Common myeloid progenitor, CD34-positive (primary cell): Measurements from ENCODE around the gene RAB1A.
"Not testable (repeated sequence)": the region's sequence is repeated elsewhere in the genome, so short reads cannot be mapped to it uniquely, and the experiment has no call there.

Experiments
- CTCF ChIA-PET: fragments of 350-600 bp; sonication (Branson Sonifier 250); formaldehyde crosslinking; loops from one replicate; lab custom pipeline; 2021; ENCODE audit warnings: antibody characterized with exemption; lab: Charles Lee
- POLR2A ChIA-PET: fragments of 350-600 bp; sonication (Branson Sonifier 250); formaldehyde crosslinking; loops from one replicate; lab custom pipeline; 2021; ENCODE audit warnings: antibody characterized with exemption; lab: Charles Lee
- DNase-seq, 3 donors: peaks; one replicate each; pipeline versions ENCODE4 v3.0.0 to v3.0.0-alpha.2; 2013
- H3K27ac ChIP-seq, 2 experiments: 1 replicate in 1 of 2; 2 replicates in 1 of 2; pipeline ENCODE4 v1.7.0; 2013; ENCODE audit warnings: inconsistent platforms in 2 of 2, low read length in 2 of 2, mild to moderate bottlenecking in 2 of 2, low read depth in 1 of 2, moderate library complexity in 1 of 2; ENCODE audit not compliant: severe bottlenecking in 2 of 2, insufficient read depth in 1 of 2, poor library complexity in 1 of 2
- H3K27me3 ChIP-seq, 5 experiments: replicated peaks in 2 of 5; 1 replicate in 3 of 5; 2 replicates in 2 of 5; pipeline versions ENCODE4 v1.6.1 to v1.7.0; 2013; ENCODE audit warnings: low read length in 4 of 5, mild to moderate bottlenecking in 2 of 5, moderate library complexity in 2 of 5, inconsistent platforms in 1 of 5; ENCODE audit not compliant: insufficient read depth in 5 of 5, control insufficient read depth in 4 of 5
- H3K36me3 ChIP-seq, 4 experiments: 1 replicate in 2 of 4; 2 replicates in 2 of 4; pipeline versions ENCODE4 v1.6.1 to v1.7.0; 2013; ENCODE audit warnings: low read length in 3 of 4, control low read depth in 1 of 4, mild to moderate bottlenecking in 1 of 4; ENCODE audit not compliant: control insufficient read depth in 4 of 4, insufficient read depth in 4 of 4
- H3K4me1 ChIP-seq, 4 experiments: 1 replicate in 3 of 4; 2 replicates in 1 of 4; pipeline versions ENCODE4 v1.6.1 to v1.7.1; 2013; ENCODE audit warnings: low read length in 3 of 4, mild to moderate bottlenecking in 3 of 4, control low read depth in 1 of 4, inconsistent platforms in 1 of 4, moderate library complexity in 1 of 4; ENCODE audit not compliant: control insufficient read depth in 4 of 4, insufficient read depth in 4 of 4; ENCODE audit errors: control extremely low read depth in 1 of 4
- H3K4me3 ChIP-seq, 7 experiments: 1 replicate in 4 of 7; 2 replicates in 3 of 7; pipeline versions ENCODE4 v1.5.1 to v1.7.0; 2013; ENCODE audit warnings: mild to moderate bottlenecking in 7 of 7, low read length in 6 of 7, moderate library complexity in 6 of 7, inconsistent platforms in 2 of 7, low read depth in 2 of 7, control low read depth in 1 of 7; ENCODE audit not compliant: insufficient read depth in 4 of 7, control insufficient read depth in 1 of 7; ENCODE audit errors: extremely low read depth in 1 of 7
- H3K9me3 ChIP-seq, 5 experiments: 1 replicate in 4 of 5; 2 replicates in 1 of 5; pipeline versions ENCODE4 v1.6.1 to v1.7.1; 2013; ENCODE audit warnings: low read length in 4 of 5, mild to moderate bottlenecking in 2 of 5, inconsistent platforms in 1 of 5, low read depth in 1 of 5, moderate library complexity in 1 of 5; ENCODE audit not compliant: control insufficient read depth in 4 of 5, insufficient read depth in 2 of 5; ENCODE audit errors: control extremely low read depth in 1 of 5
- WGBS: methylation state at CpG from one replicate; pipeline ENCODE4 v1.1.5; 2013; ENCODE audit not compliant: insufficient coverage; 5-methylcytosine and 5-hydroxymethylcytosine counted together

RAB1A gene

DNA sequence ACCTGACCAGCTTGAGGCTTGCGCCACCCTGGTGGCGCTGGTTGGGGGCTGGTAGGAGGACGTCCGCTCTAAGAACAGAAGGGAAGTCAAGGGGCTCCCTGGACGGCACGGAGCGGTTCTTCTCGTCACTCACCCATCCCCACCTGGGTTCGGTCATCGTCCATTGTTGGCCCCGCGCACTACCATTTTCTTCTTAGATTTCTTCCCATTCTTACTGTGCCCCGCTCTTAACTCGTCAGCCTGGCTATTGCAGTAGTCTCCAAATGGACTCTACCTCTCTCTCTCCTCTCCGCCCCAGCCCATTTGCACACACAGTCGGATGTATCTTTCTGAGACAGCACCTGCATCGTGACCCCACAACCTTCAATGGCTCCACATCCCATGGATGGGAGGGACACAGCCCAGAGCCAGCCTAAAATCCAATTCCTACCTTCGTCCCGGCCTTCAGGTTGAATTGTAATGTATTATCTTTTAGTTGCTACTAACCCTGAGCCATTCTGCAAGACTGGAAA lies 814 bp upstream of the RAB1A start:
- H3K9me3 ChIP-seq, result no peaks in the 10 kb centered on the region
- peaks cover 10 to 36% (median 21%) of the 10 kb centered on the region in 4 experiments for H3K4me1 ChIP-seq
- WGBS, result 5% methylated on average over 11 of the region's 19 CpGs
- CTCF ChIA-PET, result interaction anchor here (1.0 to 3.8 kb wide), 8 partner anchors 9 to 70 kb away, joined by 3 to 19 read pairs (median 6); no protein-coding TSS in a partner anchor
- POLR2A ChIA-PET, result interaction anchor here (0.5 to 2.3 kb wide), 7 partner anchors 13 to 71 kb away, joined by 3 to 22 read pairs (median 3); no protein-coding TSS in a partner anchor
- peak overlapping the region; percentile 37 to 90 (median 79) for H3K4me3 ChIP-seq
- peak overlapping the region; percentile 77 to 98 for H3K27ac ChIP-seq
- DNase-seq, result peak in 1 of 3 donors; percentile 73
- no peaks in the 10 kb centered on the region for H3K36me3 ChIP-seq
- no peaks in the 10 kb centered on the region for H3K27me3 ChIP-seq

- peak; percentile 23 to 60 (median 49) for DNase-seq
- POLR2A ChIA-PET, result interaction anchor here (0.6 to 2.3 kb wide), 7 partner anchors 12 to 96 kb away, joined by 3 to 22 read pairs (median 4); partner anchors contain the start of gene CEP68
- H3K4me1 ChIP-seq, result peaks cover 10 to 40% (median 26%) of the 10 kb centered on the region in 4 experiments
- H3K27me3 ChIP-seq, result no peaks in the 10 kb centered on the region
- peak overlapping the region; percentile 94 to 98 for H3K27ac ChIP-seq
- WGBS, result under 1% methylated on average over 25 of the region's 29 CpGs
- H3K36me3 ChIP-seq, result no peaks in the 10 kb centered on the region
- no peaks in the 10 kb centered on the region for H3K9me3 ChIP-seq
- H3K4me3 ChIP-seq, result peak overlapping the region; percentile 94 to 100 (median 97)
- CTCF ChIA-PET, result interaction anchor here (0.6 to 3.8 kb wide), 12 partner anchors 10 to 428 kb away, joined by 3 to 19 read pairs (median 4); no protein-coding TSS in a partner anchor
These were observed 550 bp downstream of the RAB1A start for GRCh38 chr2:65129286-65129825.

DNA sequence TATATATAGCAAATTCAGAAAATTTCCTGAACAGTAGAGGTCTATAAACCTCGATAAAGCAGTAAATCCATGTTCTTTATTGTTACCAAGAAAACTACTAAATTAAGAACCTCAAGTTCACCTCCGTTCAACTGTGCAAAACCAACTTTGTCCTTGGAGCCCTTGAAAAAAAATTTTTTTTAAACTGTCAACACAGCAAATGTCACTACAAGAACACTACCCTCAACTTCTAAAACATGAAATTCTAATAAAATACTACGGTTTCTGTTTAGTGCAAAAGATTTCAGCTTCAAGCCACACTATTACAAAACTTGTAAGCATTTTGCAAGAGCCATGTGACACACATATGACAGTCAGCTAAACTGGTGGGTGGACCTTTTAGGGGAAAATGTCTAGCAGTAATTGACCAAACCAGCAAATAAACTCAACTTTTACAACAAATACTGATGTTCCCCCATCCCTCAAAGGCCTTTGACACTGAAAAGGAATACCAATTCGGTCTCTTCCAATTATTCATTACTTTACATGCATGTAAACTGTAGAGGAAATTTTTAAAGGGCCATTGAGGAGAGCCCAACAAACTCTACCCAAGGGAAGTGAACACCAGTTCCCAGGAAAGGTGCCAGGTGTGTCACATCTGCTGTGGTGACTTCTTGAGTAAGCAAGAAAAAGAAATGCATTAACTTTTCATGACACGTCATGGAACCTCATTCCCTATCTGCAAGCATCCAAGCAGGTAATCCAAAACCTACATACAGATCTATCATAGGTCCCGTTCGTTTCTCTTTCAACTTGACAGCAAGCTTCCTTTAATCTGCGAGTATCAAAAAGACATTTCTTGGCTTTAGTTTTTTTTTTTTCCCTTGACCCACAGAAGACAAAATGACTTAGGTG lies 1.4 kb downstream of the RAB1A start:
- Histone ChIP-seq H3K36me3 (no peaks in the 10 kb centered on the region), H3K27ac (peak overlapping the region; percentile 94 to 98), H3K4me1 (peaks cover 10 to 40% (median 26%) of the 10 kb centered on the region in 4 experiments), H3K9me3 (no peaks in the 10 kb centered on the region), H3K27me3 (no peaks in the 10 kb centered on the region), H3K4me3 (peak overlapping the region in 6 of 7 experiments; percentile 94 to 100 (median 97))
- ChIA-PET POLR2A (interaction anchor here (0.6 to 2.3 kb wide), 3 partner anchors 40 to 59 kb away, joined by 3 to 22 read pairs (median 3); no protein-coding TSS in a partner anchor), CTCF (interaction anchor here (0.8 to 3.8 kb wide), 9 partner anchors 9 to 429 kb away, joined by 3 to 19 read pairs (median 4); no protein-coding TSS in a partner anchor)
- WGBS, result 0% methylated on average over 3 of the region's 8 CpGs
- DNase-seq, result peak in 2 of 3 donors; percentile 21 to 35

DNA sequence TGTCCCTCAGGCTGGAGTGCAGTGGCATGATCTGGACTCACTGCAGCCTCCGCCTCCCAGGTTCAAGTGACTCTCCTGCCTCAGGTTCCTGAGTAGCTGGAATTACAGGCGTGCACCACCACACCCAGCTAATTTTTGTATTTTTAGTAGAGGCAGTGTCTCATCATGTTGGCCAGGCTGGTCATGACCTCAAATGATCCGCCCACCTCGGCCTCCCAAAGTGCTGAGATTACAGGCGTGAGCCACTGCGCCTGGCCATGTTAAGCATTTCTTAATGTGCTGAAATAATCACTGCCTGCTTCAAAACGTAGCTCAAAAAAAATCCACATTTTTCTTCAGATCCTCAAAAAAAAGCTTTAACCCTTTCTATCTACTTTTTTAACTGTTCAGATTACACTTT lies 4.4 kb downstream of the RAB1A start:
- H3K9me3 ChIP-seq, H3K36me3 ChIP-seq, DNase-seq, H3K27me3 ChIP-seq, H3K4me3 ChIP-seq, H3K27ac ChIP-seq: not testable (repeated sequence)
- WGBS, result 88% methylated on average over 3 of the region's 7 CpGs
- CTCF ChIA-PET, result interaction anchor here (1.2 to 1.7 kb wide), 2 partner anchors 15 to 60 kb away, joined by 3 to 6 read pairs; no protein-coding TSS in a partner anchor
- H3K4me1 ChIP-seq, result peaks cover 14 to 43% (median 27%) of the 10 kb centered on the region in 4 experiments
- POLR2A ChIA-PET, result interaction anchor here (1.1 kb wide), 1 partner anchor 43 kb away, joined by 3 read pairs; no protein-coding TSS in a partner anchor

- H3K36me3 ChIP-seq, result peaks cover 0 to 8% (median 0%) of the 10 kb centered on the region in 4 experiments
- ChIA-PET CTCF (interaction anchor here (0.7 to 1.5 kb wide), 3 partner anchors 9 to 15 kb away, joined by 3 to 5 read pairs (median 4); no protein-coding TSS in a partner anchor), POLR2A (no interaction called here)
- H3K4me3 ChIP-seq, result no peak overlapping the region
- 100% methylated on average over 2 of the region's 7 CpGs for WGBS
- DNase-seq, result peak in 1 of 3 donors; percentile 21
- H3K4me1 ChIP-seq, result peaks cover 3 to 28% (median 17%) of the 10 kb centered on the region in 4 experiments
- no peaks in the 10 kb centered on the region for H3K9me3 ChIP-seq
- H3K27me3 ChIP-seq, result no peaks in the 10 kb centered on the region
- H3K27ac ChIP-seq, result no peak overlapping the region
These were observed 7.6 kb downstream of the RAB1A start for GRCh38 chr2:65122313-65122712.

DNA sequence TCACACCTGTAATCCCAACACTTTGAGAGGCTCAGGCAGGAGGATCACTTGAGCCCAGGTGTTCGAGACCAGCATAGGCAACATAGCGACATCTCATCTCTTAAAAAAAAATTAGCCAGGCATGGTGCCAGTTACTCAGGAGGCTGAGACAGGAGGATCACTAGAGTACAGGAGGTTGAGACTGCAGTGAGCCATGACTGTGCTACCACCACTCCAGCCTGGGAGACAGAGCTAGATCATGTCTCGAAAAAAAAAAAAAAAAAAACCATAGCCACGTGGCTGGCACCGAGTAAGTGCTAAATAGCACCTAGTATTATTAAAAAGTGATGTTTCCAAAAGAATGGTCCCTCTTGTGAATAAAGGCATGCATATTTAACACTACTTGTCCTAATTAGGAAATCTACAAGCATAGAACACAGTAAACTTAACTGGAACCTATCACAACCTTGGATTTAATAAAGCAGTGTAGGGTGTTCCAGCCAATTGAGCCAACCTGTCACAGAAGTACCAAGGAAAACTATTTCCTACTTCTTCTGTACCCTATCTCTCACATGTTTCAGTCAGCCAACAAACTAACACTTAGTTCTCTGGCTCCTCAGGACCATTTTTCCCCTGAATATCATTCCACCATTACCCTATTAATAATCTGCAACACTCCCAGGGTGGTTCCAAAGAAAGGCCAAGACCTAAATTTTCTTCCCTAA lies 8.8 kb downstream of the RAB1A start:
- 87% methylated on average over 3 of the region's 5 CpGs for WGBS
- Histone ChIP-seq H3K36me3 (peaks cover 0 to 8% (median under 1%) of the 10 kb centered on the region in 4 experiments), H3K4me3 (no peak overlapping the region), H3K27me3 (no peaks in the 10 kb centered on the region), H3K27ac (no peak overlapping the region), H3K9me3 (no peaks in the 10 kb centered on the region), H3K4me1 (peaks cover 3 to 24% (median 13%) of the 10 kb centered on the region in 4 experiments)
- ChIA-PET POLR2A (no interaction called here), CTCF (no interaction called here)
- no peak for DNase-seq
